Omental fat pad (tissue), 4 donors: Measurements from ENCODE around the gene ZNF726. TPM values are rescaled to one million over a fixed set of nuclear protein-coding genes. Genes with fewer than 3 reads are reported as not detected.
"Not testable (repeated sequence)": the region's sequence is repeated elsewhere in the genome, so short reads cannot be mapped to it uniquely, and the experiment has no call there.

ENCODE experiments used
- ATAC-seq: fragments of 150-250 bp; one replicate; pipeline ENCODE4 v1.9.1; 2016; ENCODE audit warnings: mild to moderate bottlenecking, moderate library complexity; ENCODE audit not compliant: low FRiP score
- DNase-seq: peaks from one replicate; pipeline ENCODE4 v3.0.0-alpha.2; 2019; ENCODE audit warnings: low spot score
- total RNA-seq, 4 donors: library from RNA; depleted of rRNA; stranded (reverse); fragments of >200 nt; gene quantifications; one replicate each; pipeline ENCODE4 v1.1.0, GENCODE V29; 2016
- TF ChIP-seq, protein P1 (sequence below), 3 donors: fragments of 450-650 bp; IDR thresholded peaks; one replicate each; pipeline ENCODE4 v1.5.1; 2016 to 2017; ENCODE audit warnings: antibody characterized with exemption in 3 of 3, mild to moderate bottlenecking in 3 of 3, moderate library complexity in 2 of 3

Gene ZNF726
- total RNA-seq: 1 to 10 TPM in 1 of 4 donors, under 1 TPM in 3; 0.19 to 1.3 (median 0.37) TPM

DNA sequence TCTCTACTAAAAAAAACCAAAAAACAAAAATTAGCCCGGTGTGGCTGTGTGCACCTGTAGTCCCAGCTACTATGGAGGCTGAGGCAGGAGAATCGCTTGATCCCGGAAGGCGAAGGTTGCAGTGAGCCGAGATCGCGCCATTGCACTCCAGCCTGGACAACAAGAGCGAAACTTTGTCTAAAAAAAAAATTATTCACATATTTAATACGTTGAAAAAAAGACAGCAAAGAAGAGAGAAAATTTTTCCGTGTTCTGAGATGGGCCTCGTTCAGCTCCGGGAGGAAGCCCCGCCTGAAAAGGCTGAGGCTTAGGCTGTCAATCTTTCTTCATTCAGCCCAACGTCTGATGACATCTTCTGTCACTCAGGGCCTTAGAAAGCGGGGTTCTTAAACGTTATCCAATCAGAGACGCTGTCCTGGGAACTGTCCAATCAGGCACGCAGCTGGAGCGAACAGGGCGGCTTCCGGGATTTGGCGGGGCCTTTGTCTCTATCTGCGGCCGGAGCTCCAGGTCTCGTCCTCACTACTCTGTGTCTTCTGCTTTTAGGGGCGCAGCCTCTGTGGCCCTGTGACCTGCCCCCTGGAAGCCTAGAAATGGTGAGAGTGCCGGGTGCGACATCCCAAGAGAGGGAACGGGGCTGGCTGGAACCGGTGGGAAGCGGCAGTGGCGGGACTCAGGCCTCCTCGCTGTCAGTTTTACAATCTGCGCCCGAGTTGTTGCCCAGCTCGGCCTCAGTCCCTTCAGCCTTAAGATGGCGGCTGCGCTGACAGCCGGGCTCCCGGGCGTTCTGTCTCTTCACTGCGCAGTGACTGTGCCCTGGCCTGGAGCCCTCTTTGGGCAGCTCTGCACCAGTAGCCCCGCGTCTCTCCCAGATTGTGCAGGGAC, at the start of gene ZNF726:
Gene ZNF726, plus strand, starts transcription at position 485 of the 885 bp plus-strand sequence. Its CDS starts 109 bp downstream, at position 594.
- TF ChIP-seq, protein P1, sequence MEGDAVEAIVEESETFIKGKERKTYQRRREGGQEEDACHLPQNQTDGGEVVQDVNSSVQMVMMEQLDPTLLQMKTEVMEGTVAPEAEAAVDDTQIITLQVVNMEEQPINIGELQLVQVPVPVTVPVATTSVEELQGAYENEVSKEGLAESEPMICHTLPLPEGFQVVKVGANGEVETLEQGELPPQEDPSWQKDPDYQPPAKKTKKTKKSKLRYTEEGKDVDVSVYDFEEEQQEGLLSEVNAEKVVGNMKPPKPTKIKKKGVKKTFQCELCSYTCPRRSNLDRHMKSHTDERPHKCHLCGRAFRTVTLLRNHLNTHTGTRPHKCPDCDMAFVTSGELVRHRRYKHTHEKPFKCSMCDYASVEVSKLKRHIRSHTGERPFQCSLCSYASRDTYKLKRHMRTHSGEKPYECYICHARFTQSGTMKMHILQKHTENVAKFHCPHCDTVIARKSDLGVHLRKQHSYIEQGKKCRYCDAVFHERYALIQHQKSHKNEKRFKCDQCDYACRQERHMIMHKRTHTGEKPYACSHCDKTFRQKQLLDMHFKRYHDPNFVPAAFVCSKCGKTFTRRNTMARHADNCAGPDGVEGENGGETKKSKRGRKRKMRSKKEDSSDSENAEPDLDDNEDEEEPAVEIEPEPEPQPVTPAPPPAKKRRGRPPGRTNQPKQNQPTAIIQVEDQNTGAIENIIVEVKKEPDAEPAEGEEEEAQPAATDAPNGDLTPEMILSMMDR (IDR thresholded peaks at IDR 0.05): no peak
- peak; percentile 88 for ATAC-seq
- peak; percentile 65 for DNase-seq

DNA sequence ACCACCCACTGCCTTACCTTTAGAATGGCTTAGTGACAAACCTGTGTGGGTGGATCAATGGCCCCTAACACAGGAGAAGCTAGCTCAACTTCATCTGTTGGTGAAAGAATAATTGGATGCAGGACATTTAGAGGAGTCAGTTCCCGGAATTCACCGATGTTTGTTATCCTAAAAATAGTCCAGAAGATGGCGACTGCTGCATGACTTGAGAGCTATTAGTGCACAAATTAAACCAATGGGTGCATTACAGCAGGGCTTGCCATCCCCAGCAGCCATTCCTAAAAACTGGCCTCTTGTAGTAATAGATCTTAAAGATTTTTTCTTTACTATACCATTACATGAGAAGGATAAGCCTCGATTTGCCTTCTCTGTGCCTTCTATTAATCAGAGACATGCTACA, 46.8 kb upstream of the ZNF726 start:
- no peak for ATAC-seq
- TF ChIP-seq, protein P1 (IDR thresholded peaks at IDR 0.05): no peak

DNA sequence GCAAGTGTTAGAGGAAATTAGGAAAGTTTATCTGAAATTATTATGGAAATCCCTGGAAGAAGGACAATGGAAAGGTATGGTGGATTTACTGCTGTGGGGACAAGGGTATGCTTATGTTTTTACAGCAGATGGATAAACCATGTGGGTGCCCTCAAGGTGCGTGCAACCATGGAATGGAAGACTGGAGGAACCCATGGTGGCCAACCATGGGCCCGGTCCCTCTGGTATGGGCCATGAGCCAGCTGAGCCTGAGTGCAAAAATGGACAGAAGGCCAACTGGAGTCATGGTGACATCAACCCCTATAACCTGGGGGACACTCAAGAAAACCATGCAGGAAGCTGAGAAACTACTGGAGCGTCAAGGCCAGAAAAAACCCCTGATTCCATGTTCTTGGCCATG, 46.1 kb upstream of the ZNF726 start:
- DNase-seq: no peak
- TF ChIP-seq, protein P1 (IDR thresholded peaks at IDR 0.05): no peak
- ATAC-seq: no peak

More for the DNA sequence above, 46.8 kb upstream of the ZNF726 start:
- no peak for DNase-seq

DNA sequence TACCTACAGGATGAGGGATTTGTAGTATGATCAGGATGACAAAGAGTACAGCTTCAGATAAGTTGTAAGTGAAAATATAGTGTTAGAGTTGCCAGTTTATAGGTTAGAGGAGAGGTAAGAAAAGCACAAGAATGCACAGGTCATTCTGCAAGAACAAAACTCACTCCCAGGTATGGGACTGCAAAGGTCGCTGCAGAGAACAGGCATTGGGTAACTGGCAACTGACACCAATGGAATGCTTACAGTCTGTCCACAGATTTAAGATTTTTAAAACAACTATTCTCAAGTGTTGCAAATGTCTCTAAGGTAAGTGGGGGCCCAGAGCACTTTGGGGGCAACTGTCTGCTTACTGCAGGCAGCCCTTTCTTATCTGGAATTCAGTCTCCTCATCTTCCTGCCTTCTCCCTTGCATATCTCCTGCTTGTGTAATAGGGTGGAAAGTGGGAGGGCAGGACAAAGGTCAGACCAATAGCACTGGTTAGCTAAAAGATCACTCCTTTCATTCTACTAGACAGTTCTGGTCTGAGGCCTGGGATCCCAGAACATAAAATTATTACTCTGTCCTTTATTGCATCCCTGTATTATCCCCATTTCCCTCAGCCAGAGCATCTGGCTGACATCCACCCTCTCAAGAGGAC, 42.3 kb upstream of the ZNF726 start:
- no peak for DNase-seq
- TF ChIP-seq, protein P1 (IDR thresholded peaks at IDR 0.05): no peak

DNA sequence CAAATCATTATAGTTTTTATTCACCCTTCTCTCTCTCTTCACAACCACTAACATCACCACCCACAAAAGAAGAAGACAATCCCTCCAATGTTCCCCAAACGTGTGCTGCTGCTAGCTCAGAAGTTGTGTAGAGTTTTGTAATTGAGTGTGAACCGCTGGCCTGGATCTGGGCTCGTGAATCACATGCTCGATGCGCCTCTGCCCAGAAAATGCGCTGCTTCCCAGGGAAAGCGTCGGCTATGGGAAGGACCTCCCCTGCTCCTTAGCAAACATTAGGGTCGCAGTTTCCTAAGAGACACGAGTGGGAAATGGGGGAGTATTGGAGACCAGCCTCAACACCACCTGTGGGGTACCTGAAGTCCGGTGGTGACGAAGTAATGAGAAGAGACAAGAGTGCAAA, 38.4 kb upstream of the ZNF726 start:
- DNase-seq: no peak
- no peak for ATAC-seq
- TF ChIP-seq, protein P1 (IDR thresholded peaks at IDR 0.05): no peak

More for the DNA sequence above, 42.3 kb upstream of the ZNF726 start:
- no peak for ATAC-seq

DNA sequence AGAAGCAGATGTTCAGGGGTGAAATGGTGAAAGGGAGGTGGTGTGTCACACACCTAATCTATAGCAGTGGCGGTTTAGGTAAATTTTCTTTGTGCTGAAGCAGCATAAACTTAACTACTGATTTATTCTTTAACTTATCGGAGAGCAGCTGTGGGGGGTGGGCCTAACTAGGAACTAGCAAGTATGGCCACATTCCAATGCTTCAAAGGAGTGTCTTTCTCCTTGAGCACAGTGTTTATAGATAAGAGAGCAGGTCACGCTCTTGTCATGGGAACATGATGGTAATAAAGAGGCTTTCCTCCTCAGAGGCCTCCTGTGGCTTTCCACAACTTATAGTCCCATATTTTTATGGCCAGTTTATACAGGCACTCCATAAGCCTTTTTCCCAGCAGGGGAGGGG, 37.9 kb upstream of the ZNF726 start:
- not testable (repeated sequence) for ATAC-seq, DNase-seq

DNA sequence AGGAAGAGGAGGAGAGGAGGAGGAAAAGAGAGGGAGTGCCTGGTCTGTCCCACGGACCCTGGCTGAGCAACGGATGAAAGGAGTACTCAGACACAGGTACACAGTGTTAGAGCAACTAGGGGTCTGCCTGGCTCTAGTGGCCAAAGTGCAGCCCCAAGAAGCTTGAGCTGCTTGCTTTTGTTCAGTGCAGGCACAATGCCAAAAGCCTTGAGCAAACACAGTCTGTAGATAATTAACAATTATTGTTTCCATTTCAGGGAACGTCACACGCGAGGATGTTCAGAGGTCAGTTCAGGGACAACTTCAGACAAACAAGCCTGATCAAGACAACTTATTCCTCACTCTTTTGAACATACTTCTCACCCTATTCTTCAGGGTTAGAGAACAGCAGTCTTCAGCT, 32.2 kb upstream of the ZNF726 start:
- TF ChIP-seq, protein P1 (IDR thresholded peaks at IDR 0.05): no peak

More for the DNA sequence above, 32.2 kb upstream of the ZNF726 start:
- DNase-seq: no peak
- ATAC-seq: no peak
